Measurements from ENCODE around the gene IGLL5.

The IGLL5 gene

DNA sequence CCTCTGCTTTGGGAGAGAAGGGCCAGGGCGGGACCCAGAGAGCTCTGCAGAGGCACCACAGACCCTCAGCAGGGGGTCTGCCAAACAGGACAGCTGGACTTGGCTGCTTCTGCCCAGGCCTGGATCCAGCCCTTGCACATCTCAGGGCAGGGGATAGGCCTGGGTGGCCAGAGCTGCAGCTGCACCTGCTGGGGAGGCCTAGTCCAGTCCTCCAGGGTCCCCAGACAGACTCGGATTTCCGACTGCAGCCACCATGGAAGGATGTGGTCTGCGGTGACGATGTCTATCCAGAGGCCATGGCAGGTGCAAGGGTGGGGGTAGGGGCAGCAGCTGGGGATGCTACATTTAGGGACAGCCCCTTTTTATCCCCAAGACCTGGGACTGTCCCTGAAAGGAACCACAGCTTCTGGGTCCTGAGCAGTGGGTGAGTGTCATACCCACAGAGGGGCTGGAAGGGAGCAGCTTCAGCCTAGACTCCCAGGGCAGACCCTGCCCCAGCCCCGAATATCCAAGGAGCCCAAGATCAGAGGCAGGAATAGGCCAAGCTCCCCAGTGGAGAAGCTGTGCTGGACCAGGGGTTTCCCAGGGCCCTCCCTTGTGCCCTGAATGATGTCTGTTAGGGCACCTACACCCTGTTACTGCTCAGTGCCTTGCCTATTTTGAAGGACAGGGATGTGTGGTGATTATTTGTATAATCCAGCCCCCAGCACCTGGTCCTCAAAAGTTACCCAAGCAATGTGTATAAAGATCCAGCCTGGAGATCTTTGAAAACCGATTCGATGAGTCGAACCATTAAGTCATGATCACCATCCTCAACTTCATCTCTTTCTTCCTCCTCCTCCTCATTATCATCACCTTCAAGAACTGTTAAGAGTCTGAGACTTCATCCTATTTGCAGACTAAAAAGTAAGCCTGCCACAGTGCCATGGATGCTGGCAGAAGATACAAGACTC is 2.5 kb upstream of the IGLL5 start:
- in situ Hi-C loops (cut with HindIII; ENCODE audit: low pct_ligation_motif_present, low sequenced_read_pairs), result no loop called here
- H3K36me3 ChIP-seq (replicated peaks), result no peaks in the 10 kb centered on the region
- TF ChIP-seq, protein P1, sequence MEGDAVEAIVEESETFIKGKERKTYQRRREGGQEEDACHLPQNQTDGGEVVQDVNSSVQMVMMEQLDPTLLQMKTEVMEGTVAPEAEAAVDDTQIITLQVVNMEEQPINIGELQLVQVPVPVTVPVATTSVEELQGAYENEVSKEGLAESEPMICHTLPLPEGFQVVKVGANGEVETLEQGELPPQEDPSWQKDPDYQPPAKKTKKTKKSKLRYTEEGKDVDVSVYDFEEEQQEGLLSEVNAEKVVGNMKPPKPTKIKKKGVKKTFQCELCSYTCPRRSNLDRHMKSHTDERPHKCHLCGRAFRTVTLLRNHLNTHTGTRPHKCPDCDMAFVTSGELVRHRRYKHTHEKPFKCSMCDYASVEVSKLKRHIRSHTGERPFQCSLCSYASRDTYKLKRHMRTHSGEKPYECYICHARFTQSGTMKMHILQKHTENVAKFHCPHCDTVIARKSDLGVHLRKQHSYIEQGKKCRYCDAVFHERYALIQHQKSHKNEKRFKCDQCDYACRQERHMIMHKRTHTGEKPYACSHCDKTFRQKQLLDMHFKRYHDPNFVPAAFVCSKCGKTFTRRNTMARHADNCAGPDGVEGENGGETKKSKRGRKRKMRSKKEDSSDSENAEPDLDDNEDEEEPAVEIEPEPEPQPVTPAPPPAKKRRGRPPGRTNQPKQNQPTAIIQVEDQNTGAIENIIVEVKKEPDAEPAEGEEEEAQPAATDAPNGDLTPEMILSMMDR (IDR thresholded peaks at IDR 0.05; ENCODE audit: low read depth, low read length, missing control alignments), result no peak
- DNase-seq, result no peak
- H3K4me3 ChIP-seq (ENCODE audit: low read depth, low read length), result no peak overlapping the region
- H3K27ac ChIP-seq, result no peak overlapping the region
- peaks cover 41% of the 10 kb centered on the region for H3K27me3 ChIP-seq (replicated peaks)

DNA sequence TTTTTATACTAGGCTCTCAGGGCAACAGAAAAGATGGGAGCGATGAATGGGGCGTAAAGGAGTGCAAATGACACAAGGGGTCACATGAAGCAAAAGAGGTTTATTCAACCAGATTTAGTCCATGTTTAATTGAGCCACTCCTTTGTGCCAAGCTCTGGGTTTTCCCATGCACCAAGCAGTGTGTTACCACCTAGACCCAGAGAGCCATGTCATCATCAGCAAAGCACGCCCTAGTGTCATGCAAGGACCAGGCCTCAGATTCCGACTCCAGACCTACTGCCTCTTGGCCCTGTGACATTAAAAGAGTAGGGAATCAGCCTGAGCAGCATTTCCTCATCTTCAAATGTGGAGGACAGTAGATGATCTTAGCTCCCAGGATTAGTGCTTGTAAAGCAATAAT is 1.1 kb upstream of the IGLL5 start:
- Histone ChIP-seq H3K36me3 (replicated peaks) (no peaks in the 10 kb centered on the region), H3K27me3 (replicated peaks) (peaks cover 33% of the 10 kb centered on the region), H3K27ac (no peak overlapping the region), H3K4me3 (ENCODE audit: low read depth, low read length) (no peak overlapping the region)
- TF ChIP-seq, protein P1 (IDR thresholded peaks at IDR 0.05; ENCODE audit: low read depth, low read length, missing control alignments), result no peak
- DNase-seq, result no peak
- in situ Hi-C loops (cut with HindIII; ENCODE audit: low pct_ligation_motif_present, low sequenced_read_pairs), result no loop called here

GRCh38 chr22:22888571-22889353 is 1.1 kb downstream of the IGLL5 start:
- no peaks in the 10 kb centered on the region for H3K36me3 ChIP-seq (replicated peaks)
- peaks cover 40% of the 10 kb centered on the region for H3K27me3 ChIP-seq (replicated peaks)
- TF ChIP-seq, protein P1 (IDR thresholded peaks at IDR 0.05; ENCODE audit: low read depth, low read length, missing control alignments), result no peak
- H3K4me3 ChIP-seq (ENCODE audit: low read depth, low read length), result no peak overlapping the region
- DNase-seq, result no peak
- H3K27ac ChIP-seq, result no peak overlapping the region
- in situ Hi-C loops (cut with HindIII; ENCODE audit: low pct_ligation_motif_present, low sequenced_read_pairs), result no loop called here

- H3K36me3 ChIP-seq (replicated peaks), result no peaks in the 10 kb centered on the region
- TF ChIP-seq, protein P1 (IDR thresholded peaks at IDR 0.05; ENCODE audit: low read depth, low read length, missing control alignments), result no peak
- peaks cover 40% of the 10 kb centered on the region for H3K27me3 ChIP-seq (replicated peaks)
- in situ Hi-C loops (cut with HindIII; ENCODE audit: low pct_ligation_motif_present, low sequenced_read_pairs), result no loop called here
- no peak for DNase-seq
- H3K27ac ChIP-seq, result no peak overlapping the region
- H3K4me3 ChIP-seq (ENCODE audit: low read depth, low read length), result no peak overlapping the region
These were observed 2.5 kb downstream of the IGLL5 start for GRCh38 chr22:22890085-22890484.

DNA sequence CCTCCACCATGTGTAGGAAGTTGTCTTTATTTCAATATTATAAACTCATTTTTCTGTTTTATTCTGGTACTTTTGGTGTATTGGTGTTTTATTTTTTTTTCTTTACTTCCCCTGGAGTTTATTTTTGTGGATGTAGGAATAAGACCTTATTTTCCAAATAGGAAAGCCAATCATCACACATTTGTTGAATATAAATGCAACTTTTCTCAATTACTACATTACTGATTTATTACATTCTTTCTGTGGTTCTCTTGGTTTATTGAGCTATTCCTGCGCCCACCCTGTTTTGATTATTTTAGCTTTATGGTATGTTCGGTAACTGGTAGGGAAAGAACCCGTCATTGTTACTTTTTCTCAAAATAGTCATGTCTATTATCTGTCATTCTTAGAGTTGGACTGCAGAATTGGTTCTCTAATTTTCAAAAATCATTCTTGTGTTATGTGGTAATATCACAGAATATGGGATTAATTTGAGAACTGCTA is 3.6 kb downstream of the IGLL5 start:
- H3K27ac ChIP-seq, result no peak overlapping the region

More for the DNA sequence above, 3.6 kb downstream of the IGLL5 start:
- TF ChIP-seq, protein P1 (IDR thresholded peaks at IDR 0.05; ENCODE audit: low read depth, low read length, missing control alignments), result no peak
- Histone ChIP-seq H3K4me3 (ENCODE audit: low read depth, low read length) (no peak overlapping the region), H3K27me3 (replicated peaks) (peaks cover 34% of the 10 kb centered on the region), H3K36me3 (replicated peaks) (no peaks in the 10 kb centered on the region)
- in situ Hi-C loops (cut with HindIII; ENCODE audit: low pct_ligation_motif_present, low sequenced_read_pairs), result no loop called here
- no peak for DNase-seq

All from brain microvascular endothelial cell (primary cell).